Measurements from ENCODE around the gene ARL16.

Gene ARL16

GRCh38 chr17:81655378-81656117 is 28.0 kb downstream of the ARL16 start:
- TF ChIP-seq CTCF (IDR thresholded peaks at IDR 0.05; ENCODE audit: low read length), result no peak
- no peak for TF ChIP-seq EZH2phosphoT487 (IDR thresholded peaks at IDR 0.05; ENCODE audit: low read length)
- no peak for TF ChIP-seq EZH2 (optimal IDR thresholded peaks at IDR 0.05; ENCODE audit: low read depth, low read length)
- no peaks in the 10 kb centered on the region for H3K9me3 ChIP-seq (replicated peaks; ENCODE audit: insufficient read depth, low read length)
- no peak overlapping the region for H3K27ac ChIP-seq (ENCODE audit: low read length)
- H3K79me2 ChIP-seq (ENCODE audit: low read length), result no peaks in the 10 kb centered on the region
- no peaks in the 10 kb centered on the region for H3K27me3 ChIP-seq (replicated peaks; ENCODE audit: insufficient read depth, low read length)
- no peak for DNase-seq
- H4K20me1 ChIP-seq (ENCODE audit: insufficient read depth, low read length), result no peaks in the 10 kb centered on the region
- no peak overlapping the region for H2AFZ ChIP-seq (ENCODE audit: low read length)
- no peaks in the 10 kb centered on the region for H3K36me3 ChIP-seq (replicated peaks; ENCODE audit: insufficient read depth, low read length)
- H3F3A ChIP-seq (ENCODE audit: insufficient read depth, low read length), result no peaks in the 10 kb centered on the region
- H3K9ac ChIP-seq (ENCODE audit: low read length), result no peak overlapping the region
- H3K4me1 ChIP-seq (ENCODE audit: low read length), result 0 out of 2 replicates have a peak, but pooled peaks cover 6% of the 10 kb centered on the region
- H3K9me2 ChIP-seq (replicated peaks; ENCODE audit: insufficient read depth, low read length), result no peaks in the 10 kb centered on the region
- no peak overlapping the region for H3K4me2 ChIP-seq (ENCODE audit: low read depth, low read length)
- no peak overlapping the region for H3K4me3 ChIP-seq (ENCODE audit: low read length)

GRCh38 chr17:81652906-81653771 is 30.5 kb downstream of the ARL16 start:
- Histone ChIP-seq H3K9me3 (replicated peaks; ENCODE audit: insufficient read depth, low read length) (no peaks in the 10 kb centered on the region), H3K27ac (ENCODE audit: low read length) (no peak overlapping the region), H3K79me2 (ENCODE audit: low read length) (no peaks in the 10 kb centered on the region), H3K4me3 (ENCODE audit: low read length) (no peak overlapping the region), H3K9me2 (replicated peaks; ENCODE audit: insufficient read depth, low read length) (no peaks in the 10 kb centered on the region), H3K27me3 (replicated peaks; ENCODE audit: insufficient read depth, low read length) (no peaks in the 10 kb centered on the region), H3K4me1 (ENCODE audit: low read length) (0 out of 2 replicates have a peak, but pooled peaks cover 6% of the 10 kb centered on the region), H3K9ac (ENCODE audit: low read length) (no peak overlapping the region), H4K20me1 (ENCODE audit: insufficient read depth, low read length) (no peaks in the 10 kb centered on the region), H3K4me2 (ENCODE audit: low read depth, low read length) (no peak overlapping the region), H2AFZ (ENCODE audit: low read length) (no peak overlapping the region), H3K36me3 (replicated peaks; ENCODE audit: insufficient read depth, low read length) (no peaks in the 10 kb centered on the region), H3F3A (ENCODE audit: insufficient read depth, low read length) (no peaks in the 10 kb centered on the region)
- TF ChIP-seq CTCF (IDR thresholded peaks at IDR 0.05; ENCODE audit: low read length), result no peak
- TF ChIP-seq EZH2phosphoT487 (IDR thresholded peaks at IDR 0.05; ENCODE audit: low read length), result no peak
- no peak for TF ChIP-seq EZH2 (optimal IDR thresholded peaks at IDR 0.05; ENCODE audit: low read depth, low read length)
- no peak for DNase-seq

DNA sequence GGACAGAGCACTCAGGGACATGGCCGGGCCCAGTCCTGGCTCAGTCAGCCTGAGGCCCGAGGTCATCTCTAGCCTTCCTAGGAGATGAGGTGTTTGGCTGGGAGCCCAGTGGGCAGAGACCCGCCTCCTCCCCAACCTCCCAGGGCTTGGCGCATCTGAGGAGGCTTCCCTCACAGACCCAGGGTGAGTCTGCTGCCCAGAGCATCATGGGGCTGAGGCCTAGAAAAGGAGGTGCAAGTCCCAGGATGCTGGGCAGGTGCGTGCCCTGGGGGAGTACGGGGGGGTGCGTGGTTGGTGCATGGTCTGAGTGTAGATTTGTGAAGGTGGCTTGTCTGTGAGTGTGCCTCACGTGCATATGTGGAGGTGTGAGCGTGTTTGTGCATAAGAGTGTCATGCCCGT is 31.9 kb downstream of the ARL16 start:
- Histone ChIP-seq H3K36me3 (replicated peaks; ENCODE audit: insufficient read depth, low read length) (no peaks in the 10 kb centered on the region), H3K27ac (ENCODE audit: low read length) (no peak overlapping the region), H3K9ac (ENCODE audit: low read length) (no peak overlapping the region), H3K4me2 (ENCODE audit: low read depth, low read length) (no peak overlapping the region), H2AFZ (ENCODE audit: low read length) (no peak overlapping the region), H3K27me3 (replicated peaks; ENCODE audit: insufficient read depth, low read length) (peaks cover 9% of the 10 kb centered on the region; the same call in 1 of the 2 replicates), H3K4me3 (ENCODE audit: low read length) (no peak overlapping the region), H3K79me2 (ENCODE audit: low read length) (no peaks in the 10 kb centered on the region), H3K4me1 (ENCODE audit: low read length) (no peaks in the 10 kb centered on the region), H3K9me2 (replicated peaks; ENCODE audit: insufficient read depth, low read length) (no peaks in the 10 kb centered on the region), H3F3A (ENCODE audit: insufficient read depth, low read length) (no peaks in the 10 kb centered on the region), H4K20me1 (ENCODE audit: insufficient read depth, low read length) (no peaks in the 10 kb centered on the region), H3K9me3 (replicated peaks; ENCODE audit: insufficient read depth, low read length) (no peaks in the 10 kb centered on the region)
- TF ChIP-seq EZH2 (optimal IDR thresholded peaks at IDR 0.05; ENCODE audit: low read depth, low read length) (no peak), CTCF (IDR thresholded peaks at IDR 0.05; ENCODE audit: low read length) (no peak), EZH2phosphoT487 (IDR thresholded peaks at IDR 0.05; ENCODE audit: low read length) (no peak)
- DNase-seq, result no peak
